Kasumi-1 (cell line): ENCODE measurements around the gene ADNP2.

Source experiments
- DNase-seq, 2 experiments: peaks; one replicate each; lab custom pipeline; 2025; lab: John Stamatoyannopoulos, UW

The ADNP2 gene

DNA sequence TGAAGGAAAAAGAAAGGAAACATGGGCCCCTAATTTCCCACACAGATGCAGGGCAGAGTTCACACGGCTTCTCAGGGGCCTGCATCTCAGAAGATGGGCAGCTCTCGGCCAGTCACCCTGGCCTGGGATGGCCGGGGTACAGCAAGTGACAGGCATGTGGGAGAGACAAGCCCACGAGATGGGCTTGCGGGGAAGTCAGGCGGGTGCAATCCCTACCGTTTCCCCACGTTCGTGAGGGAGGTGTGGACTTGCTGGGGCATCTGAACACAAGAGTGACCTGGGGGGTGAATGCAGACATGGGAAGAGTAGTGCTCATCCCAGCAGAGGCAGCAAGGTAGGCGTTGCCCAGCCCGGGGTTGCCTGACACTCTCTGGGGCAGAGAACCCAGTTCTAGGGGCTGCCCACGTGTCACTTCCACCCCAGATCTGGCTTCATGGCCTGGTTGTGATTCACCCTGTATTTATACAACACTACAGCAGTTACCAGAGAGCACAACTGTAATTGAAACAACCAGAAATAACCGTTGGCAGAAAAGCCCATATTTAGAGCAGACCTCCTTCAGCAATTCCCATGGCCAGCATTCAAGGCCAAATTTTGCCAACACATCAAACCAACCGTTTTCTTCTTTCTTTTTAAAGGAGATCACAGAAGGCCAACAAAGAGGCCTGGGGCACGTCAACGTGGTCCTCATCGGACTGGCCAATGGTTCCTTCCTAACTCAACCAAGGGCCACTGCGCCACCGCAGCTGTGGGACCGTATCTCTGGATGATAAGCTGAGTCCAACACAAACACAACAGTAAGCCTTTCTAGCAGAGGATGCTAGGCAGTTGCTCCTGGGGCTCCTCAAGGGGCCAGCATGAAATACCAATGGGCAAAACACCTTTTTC lies 79.8 kb downstream of the ADNP2 start:
- DNase-seq: no peak

DNA sequence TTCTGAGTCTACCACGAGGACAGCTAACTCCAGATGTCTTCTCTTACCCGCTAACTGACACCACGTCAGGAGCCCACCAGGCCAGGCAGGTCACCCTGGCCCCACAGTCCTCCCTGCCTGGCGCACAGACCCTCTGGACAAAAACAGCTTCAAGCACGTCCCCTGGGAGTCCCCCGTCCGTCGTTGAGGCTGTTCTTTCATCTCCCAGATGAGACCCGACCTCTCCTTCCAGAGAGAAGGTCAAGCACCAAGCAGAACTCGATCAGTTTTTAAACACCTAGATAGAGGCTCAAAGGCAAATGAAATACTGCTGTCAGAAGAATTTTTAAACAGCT lies 80.4 kb downstream of the ADNP2 start:
- no peak for DNase-seq
